H1 (cell line): ENCODE data around the gene ROR1. TPM values are rescaled to one million over a fixed set of nuclear protein-coding genes. Genes with fewer than 3 reads are reported as not detected.

Source experiments
- CTBP2 ChIP-seq: IDR thresholded peaks from 2 replicates; pipeline ENCODE4 v1.7.0; 2011; ENCODE audit warnings: borderline replicate concordance, mild to moderate bottlenecking, moderate library complexity, mixed read lengths, low read length; ENCODE audit not compliant: insufficient read depth, insufficient read length
- HDAC2 ChIP-seq, 2 experiments: fragments of 300-600 bp in 1 of 2; sonication (generic) in 1 of 2; IDR thresholded peaks; 2 replicates each; pipeline ENCODE4 v1.6.1; 2011 to 2012; ENCODE audit warnings: low read depth in 2 of 2, low read length in 2 of 2, mild to moderate bottlenecking in 2 of 2, moderate library complexity in 2 of 2, borderline replicate concordance in 1 of 2, inconsistent platforms in 1 of 2
- NRF1 ChIP-seq: IDR thresholded peaks from 2 replicates; pipeline ENCODE4 v1.6.1; 2011; ENCODE audit warnings: mild to moderate bottlenecking, low read depth, low read length, improper control_type of control experiment
- POLR2A ChIP-seq, 2 experiments: IDR thresholded peaks; 1 replicate in 1 of 2; 2 replicates in 1 of 2; pipeline ENCODE4 v1.6.1; 2011; ENCODE audit warnings: low read depth in 2 of 2, low read length in 2 of 2, mild to moderate bottlenecking in 2 of 2; ENCODE audit errors: control extremely low read depth in 1 of 2
- RFX5 ChIP-seq: IDR thresholded peaks from 2 replicates; pipeline ENCODE4 v1.6.1; 2011; ENCODE audit warnings: low read depth, low read length, improper control_type of control experiment, borderline replicate concordance
- TCF12 ChIP-seq: IDR thresholded peaks from 2 replicates; pipeline ENCODE4 v1.6.1; 2011; ENCODE audit warnings: low read depth, mild to moderate bottlenecking, low read length
- polyA plus RNA-seq, 7 experiments: library from polyadenylated mRNA; depleted of rRNA in 3 of 7; stranded (reverse) in 5 of 7; unstranded in 2 of 7; fragments of >200 nt in 5 of 7; fragments of 200-250 nt in 2 of 7; gene quantifications; 1 replicate in 5 of 7; 2 replicates in 1 of 7; 4 replicates in 1 of 7; pipeline versions ENCODE4 v1.2.1 to v1.2.3, GENCODE V29; 2011 to 2013; ENCODE audit warnings: missing spikeins in 2 of 7, mixed read lengths in 2 of 7
- total RNA-seq: library from RNA; stranded (reverse); fragmentation: NEBNext Ultra II Directional; extraction: Animal tissue kit (Norgen Biotek cat#: 25700); gene quantifications from 2 replicates; pipeline ENCODE4 v1.2.1, GENCODE V29; 2021
- TF ChIP-seq, protein P1 (sequence below): fragments of 300-600 bp; sonication (generic); IDR thresholded peaks from 2 replicates; pipeline ENCODE4 v1.7.1; 2012; ENCODE audit warnings: low read length, moderate library complexity, mild to moderate bottlenecking, inconsistent platforms; ENCODE audit not compliant: insufficient replicate concordance

Gene ROR1
- total and polyA plus RNA-seq, 2 of the 8 experiments (the other 6 are each of a cell fraction or from before 2014, with no cell fraction given), result 33.6 to 73.6 TPM

DNA sequence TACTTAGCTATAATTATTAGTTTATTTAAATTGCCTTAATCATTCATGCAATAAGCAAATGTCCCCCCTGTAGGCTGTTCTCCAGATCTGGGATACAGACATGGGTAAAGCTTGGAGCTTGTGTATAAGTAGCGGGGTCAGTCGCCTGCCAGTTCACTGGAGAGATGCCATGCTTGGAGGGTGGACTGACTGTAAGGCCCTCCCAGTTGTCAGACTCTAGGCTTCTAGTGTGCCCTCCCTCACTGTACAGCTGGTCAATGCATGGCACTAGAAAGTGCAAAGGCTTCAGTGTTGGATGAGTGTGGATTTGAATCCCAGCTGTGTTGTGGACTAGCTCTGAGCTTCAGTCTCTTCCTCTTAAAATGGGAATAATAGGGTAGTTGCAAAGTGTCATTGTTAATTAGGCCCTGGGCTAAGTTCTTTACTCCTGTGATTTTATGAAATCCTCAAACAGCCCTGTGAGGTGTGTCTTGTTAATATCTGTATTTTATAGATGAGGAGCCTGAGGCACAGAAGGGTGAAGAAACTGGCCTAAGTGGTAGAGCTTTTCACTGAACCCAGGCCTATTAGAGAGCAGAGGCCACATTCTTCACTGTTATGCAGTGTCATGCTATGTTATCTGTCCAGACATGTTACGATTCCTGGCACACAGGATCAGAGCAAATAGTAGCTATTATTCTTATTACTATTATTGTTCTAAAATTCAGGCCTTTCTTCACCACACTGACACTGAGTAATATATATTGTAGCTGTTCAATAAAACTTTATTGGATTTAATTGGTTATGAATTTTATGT, 85.9 kb downstream of the ROR1 start (continued):
- TF ChIP-seq RFX5, result no peak
- TF ChIP-seq POLR2A (IDR thresholded peaks at IDR 0.05; ENCODE audit: control extremely low read depth in 1 of 2, low read depth in 2 of 2, low read length in 2 of 2), result no peak
- TF ChIP-seq, protein P1, sequence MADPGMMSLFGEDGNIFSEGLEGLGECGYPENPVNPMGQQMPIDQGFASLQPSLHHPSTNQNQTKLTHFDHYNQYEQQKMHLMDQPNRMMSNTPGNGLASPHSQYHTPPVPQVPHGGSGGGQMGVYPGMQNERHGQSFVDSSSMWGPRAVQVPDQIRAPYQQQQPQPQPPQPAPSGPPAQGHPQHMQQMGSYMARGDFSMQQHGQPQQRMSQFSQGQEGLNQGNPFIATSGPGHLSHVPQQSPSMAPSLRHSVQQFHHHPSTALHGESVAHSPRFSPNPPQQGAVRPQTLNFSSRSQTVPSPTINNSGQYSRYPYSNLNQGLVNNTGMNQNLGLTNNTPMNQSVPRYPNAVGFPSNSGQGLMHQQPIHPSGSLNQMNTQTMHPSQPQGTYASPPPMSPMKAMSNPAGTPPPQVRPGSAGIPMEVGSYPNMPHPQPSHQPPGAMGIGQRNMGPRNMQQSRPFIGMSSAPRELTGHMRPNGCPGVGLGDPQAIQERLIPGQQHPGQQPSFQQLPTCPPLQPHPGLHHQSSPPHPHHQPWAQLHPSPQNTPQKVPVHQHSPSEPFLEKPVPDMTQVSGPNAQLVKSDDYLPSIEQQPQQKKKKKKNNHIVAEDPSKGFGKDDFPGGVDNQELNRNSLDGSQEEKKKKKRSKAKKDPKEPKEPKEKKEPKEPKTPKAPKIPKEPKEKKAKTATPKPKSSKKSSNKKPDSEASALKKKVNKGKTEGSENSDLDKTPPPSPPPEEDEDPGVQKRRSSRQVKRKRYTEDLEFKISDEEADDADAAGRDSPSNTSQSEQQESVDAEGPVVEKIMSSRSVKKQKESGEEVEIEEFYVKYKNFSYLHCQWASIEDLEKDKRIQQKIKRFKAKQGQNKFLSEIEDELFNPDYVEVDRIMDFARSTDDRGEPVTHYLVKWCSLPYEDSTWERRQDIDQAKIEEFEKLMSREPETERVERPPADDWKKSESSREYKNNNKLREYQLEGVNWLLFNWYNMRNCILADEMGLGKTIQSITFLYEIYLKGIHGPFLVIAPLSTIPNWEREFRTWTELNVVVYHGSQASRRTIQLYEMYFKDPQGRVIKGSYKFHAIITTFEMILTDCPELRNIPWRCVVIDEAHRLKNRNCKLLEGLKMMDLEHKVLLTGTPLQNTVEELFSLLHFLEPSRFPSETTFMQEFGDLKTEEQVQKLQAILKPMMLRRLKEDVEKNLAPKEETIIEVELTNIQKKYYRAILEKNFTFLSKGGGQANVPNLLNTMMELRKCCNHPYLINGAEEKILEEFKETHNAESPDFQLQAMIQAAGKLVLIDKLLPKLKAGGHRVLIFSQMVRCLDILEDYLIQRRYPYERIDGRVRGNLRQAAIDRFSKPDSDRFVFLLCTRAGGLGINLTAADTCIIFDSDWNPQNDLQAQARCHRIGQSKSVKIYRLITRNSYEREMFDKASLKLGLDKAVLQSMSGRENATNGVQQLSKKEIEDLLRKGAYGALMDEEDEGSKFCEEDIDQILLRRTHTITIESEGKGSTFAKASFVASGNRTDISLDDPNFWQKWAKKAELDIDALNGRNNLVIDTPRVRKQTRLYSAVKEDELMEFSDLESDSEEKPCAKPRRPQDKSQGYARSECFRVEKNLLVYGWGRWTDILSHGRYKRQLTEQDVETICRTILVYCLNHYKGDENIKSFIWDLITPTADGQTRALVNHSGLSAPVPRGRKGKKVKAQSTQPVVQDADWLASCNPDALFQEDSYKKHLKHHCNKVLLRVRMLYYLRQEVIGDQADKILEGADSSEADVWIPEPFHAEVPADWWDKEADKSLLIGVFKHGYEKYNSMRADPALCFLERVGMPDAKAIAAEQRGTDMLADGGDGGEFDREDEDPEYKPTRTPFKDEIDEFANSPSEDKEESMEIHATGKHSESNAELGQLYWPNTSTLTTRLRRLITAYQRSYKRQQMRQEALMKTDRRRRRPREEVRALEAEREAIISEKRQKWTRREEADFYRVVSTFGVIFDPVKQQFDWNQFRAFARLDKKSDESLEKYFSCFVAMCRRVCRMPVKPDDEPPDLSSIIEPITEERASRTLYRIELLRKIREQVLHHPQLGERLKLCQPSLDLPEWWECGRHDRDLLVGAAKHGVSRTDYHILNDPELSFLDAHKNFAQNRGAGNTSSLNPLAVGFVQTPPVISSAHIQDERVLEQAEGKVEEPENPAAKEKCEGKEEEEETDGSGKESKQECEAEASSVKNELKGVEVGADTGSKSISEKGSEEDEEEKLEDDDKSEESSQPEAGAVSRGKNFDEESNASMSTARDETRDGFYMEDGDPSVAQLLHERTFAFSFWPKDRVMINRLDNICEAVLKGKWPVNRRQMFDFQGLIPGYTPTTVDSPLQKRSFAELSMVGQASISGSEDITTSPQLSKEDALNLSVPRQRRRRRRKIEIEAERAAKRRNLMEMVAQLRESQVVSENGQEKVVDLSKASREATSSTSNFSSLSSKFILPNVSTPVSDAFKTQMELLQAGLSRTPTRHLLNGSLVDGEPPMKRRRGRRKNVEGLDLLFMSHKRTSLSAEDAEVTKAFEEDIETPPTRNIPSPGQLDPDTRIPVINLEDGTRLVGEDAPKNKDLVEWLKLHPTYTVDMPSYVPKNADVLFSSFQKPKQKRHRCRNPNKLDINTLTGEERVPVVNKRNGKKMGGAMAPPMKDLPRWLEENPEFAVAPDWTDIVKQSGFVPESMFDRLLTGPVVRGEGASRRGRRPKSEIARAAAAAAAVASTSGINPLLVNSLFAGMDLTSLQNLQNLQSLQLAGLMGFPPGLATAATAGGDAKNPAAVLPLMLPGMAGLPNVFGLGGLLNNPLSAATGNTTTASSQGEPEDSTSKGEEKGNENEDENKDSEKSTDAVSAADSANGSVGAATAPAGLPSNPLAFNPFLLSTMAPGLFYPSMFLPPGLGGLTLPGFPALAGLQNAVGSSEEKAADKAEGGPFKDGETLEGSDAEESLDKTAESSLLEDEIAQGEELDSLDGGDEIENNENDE, result no peak
- no peak for TF ChIP-seq HDAC2 (IDR thresholded peaks at IDR 0.05; ENCODE audit: borderline replicate concordance in 1 of 2, low read depth in 2 of 2, low read length in 2 of 2)
- TF ChIP-seq TCF12, result no peak
- TF ChIP-seq NRF1, result no peak
- TF ChIP-seq CTBP2, result no peak
- TF ChIP-seq, all 59 proteins: peak for 0
